Measurements from ENCODE around the gene GPR25.

The GPR25 gene

DNA sequence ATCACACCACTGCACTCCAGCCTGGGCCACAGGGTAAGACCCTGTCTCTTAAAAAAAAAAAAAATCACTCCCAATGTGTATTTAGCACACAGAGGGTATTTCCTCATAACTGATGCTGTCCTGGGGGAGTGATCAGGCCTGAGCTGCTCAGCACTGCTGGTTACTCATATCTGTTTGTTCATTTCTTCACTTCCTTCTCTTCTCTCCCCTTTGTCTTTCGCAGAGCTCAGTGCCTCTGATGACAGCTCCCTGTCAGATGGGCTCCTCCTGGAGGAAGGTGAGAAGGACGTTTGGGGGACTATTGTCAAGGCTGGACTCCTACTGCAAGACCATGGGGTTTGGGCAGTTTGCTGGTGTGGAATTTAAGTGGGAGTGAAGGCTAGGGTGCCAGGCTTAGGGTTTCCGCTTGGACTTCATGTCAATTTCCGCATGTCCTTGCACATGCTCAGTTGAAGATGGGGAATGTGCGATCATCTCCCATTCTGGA, 34.9 kb downstream of the GPR25 start:
- Histone ChIP-seq H2AFZ (ENCODE audit: low read length) (no peak overlapping the region), H3K9ac (ENCODE audit: low read length) (no peak overlapping the region), H3K36me3 (ENCODE audit: insufficient read depth, low read length) (no peaks in the 10 kb centered on the region), H3K4me3 (ENCODE audit: low read depth, low read length, poor library complexity, severe bottlenecking) (no peak overlapping the region), H3F3A (ENCODE audit: insufficient read depth, low read length) (no peaks in the 10 kb centered on the region), H3K27me3 (ENCODE audit: insufficient read depth, low read length) (no peaks in the 10 kb centered on the region; the same call in 1 of the 2 replicates), H3K4me1 (ENCODE audit: insufficient read depth, low read length, severe bottlenecking) (no peaks in the 10 kb centered on the region), H3K4me2 (ENCODE audit: low read length) (no peak overlapping the region), H3K27ac (ENCODE audit: low read depth, low read length, poor library complexity, severe bottlenecking) (no peak overlapping the region), H3K79me2 (ENCODE audit: insufficient read depth, low read length) (no peaks in the 10 kb centered on the region), H4K20me1 (ENCODE audit: insufficient read depth, low read length) (no peaks in the 10 kb centered on the region), H3K9me3 (ENCODE audit: low read length) (no peaks in the 10 kb centered on the region), H3K9me2 (ENCODE audit: low read depth, low read length) (no peaks in the 10 kb centered on the region)
- TF ChIP-seq, protein P1, sequence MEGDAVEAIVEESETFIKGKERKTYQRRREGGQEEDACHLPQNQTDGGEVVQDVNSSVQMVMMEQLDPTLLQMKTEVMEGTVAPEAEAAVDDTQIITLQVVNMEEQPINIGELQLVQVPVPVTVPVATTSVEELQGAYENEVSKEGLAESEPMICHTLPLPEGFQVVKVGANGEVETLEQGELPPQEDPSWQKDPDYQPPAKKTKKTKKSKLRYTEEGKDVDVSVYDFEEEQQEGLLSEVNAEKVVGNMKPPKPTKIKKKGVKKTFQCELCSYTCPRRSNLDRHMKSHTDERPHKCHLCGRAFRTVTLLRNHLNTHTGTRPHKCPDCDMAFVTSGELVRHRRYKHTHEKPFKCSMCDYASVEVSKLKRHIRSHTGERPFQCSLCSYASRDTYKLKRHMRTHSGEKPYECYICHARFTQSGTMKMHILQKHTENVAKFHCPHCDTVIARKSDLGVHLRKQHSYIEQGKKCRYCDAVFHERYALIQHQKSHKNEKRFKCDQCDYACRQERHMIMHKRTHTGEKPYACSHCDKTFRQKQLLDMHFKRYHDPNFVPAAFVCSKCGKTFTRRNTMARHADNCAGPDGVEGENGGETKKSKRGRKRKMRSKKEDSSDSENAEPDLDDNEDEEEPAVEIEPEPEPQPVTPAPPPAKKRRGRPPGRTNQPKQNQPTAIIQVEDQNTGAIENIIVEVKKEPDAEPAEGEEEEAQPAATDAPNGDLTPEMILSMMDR (IDR thresholded peaks at IDR 0.05; ENCODE audit: low read length) = no peak
- TF ChIP-seq EZH2 (IDR thresholded peaks at IDR 0.05; ENCODE audit: borderline replicate concordance, low read length) = no peak

DNA sequence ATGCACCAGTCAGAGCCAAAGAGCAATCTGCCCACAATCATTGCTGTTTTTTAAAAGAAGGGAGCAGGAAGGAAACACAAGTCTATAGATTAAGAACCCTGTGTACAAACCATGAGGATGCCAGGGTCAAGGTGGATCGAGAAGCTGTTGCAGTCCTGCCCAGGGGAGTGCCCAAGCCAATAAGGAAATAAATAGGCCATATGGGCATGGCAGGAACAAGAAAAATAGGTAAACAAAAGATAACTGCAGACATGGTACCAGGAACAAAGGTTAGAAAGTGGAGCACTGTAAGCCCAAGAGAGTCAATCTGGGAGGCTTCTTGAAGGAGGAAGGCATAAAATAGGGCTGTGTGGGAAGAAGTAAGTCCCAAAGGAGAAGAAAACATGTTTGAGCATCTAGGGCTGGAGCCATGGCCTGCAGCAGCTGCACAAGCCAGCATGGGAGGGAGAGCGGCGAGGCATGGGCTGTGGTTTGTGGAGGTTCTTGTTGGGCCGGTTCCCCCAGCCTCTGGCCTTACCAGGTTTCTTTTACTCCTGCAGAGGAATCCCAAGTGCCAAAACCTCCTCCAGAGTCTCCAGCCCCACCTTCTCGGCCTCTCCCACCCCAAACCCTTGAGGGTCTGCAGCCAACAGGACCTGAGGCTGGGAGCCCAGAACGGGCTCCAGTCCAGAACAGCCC, 35.5 kb downstream of the GPR25 start:
- no peaks in the 10 kb centered on the region for H3K9me3 ChIP-seq (ENCODE audit: low read length)
- TF ChIP-seq, protein P1 (IDR thresholded peaks at IDR 0.05; ENCODE audit: low read length) = no peak
- no peak for TF ChIP-seq EZH2 (IDR thresholded peaks at IDR 0.05; ENCODE audit: borderline replicate concordance, low read length)
- no peaks in the 10 kb centered on the region for H3K79me2 ChIP-seq (ENCODE audit: insufficient read depth, low read length)
- H3K4me1 ChIP-seq (ENCODE audit: insufficient read depth, low read length, severe bottlenecking) = no peaks in the 10 kb centered on the region
- no peaks in the 10 kb centered on the region for H4K20me1 ChIP-seq (ENCODE audit: insufficient read depth, low read length)
- H3K4me2 ChIP-seq (ENCODE audit: low read length) = no peak overlapping the region
- H3F3A ChIP-seq (ENCODE audit: insufficient read depth, low read length) = no peaks in the 10 kb centered on the region
- no peak overlapping the region for H3K4me3 ChIP-seq (ENCODE audit: low read depth, low read length, poor library complexity, severe bottlenecking)
- H3K9ac ChIP-seq (ENCODE audit: low read length) = no peak overlapping the region
- H3K9me2 ChIP-seq (ENCODE audit: low read depth, low read length) = no peaks in the 10 kb centered on the region
- H3K27me3 ChIP-seq (ENCODE audit: insufficient read depth, low read length) = no peaks in the 10 kb centered on the region; the same call in 1 of the 2 replicates
- no peak overlapping the region for H2AFZ ChIP-seq (ENCODE audit: low read length)
- H3K27ac ChIP-seq (ENCODE audit: low read depth, low read length, poor library complexity, severe bottlenecking) = no peak overlapping the region
- no peaks in the 10 kb centered on the region for H3K36me3 ChIP-seq (ENCODE audit: insufficient read depth, low read length)

DNA sequence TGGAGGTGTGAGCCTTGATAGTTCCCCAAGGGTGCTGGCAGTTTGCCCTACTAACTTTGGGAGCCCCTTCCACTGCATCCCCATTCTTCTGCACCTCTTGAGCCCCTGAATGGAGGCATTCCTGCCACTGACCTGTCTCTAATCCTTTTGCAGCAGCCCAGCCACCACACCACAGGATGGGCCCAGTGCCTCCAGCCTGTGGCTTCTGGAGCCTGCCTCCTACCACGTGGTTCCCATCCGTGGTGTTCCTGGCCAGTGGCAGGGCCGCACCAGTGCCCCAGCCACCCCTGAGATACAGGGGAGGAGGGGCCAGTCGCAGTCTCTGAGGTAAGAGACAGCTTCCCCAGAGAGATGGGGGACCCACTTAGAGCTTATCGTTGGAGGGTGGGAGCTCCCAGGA, 36.3 kb downstream of the GPR25 start:
- Histone ChIP-seq H3K4me3 (ENCODE audit: low read depth, low read length, poor library complexity, severe bottlenecking) (no peak overlapping the region), H3K9me3 (ENCODE audit: low read length) (no peaks in the 10 kb centered on the region), H3K4me2 (ENCODE audit: low read length) (no peak overlapping the region), H3K79me2 (ENCODE audit: insufficient read depth, low read length) (no peaks in the 10 kb centered on the region), H3K27ac (ENCODE audit: low read depth, low read length, poor library complexity, severe bottlenecking) (no peak overlapping the region), H3K4me1 (ENCODE audit: insufficient read depth, low read length, severe bottlenecking) (no peaks in the 10 kb centered on the region), H4K20me1 (ENCODE audit: insufficient read depth, low read length) (no peaks in the 10 kb centered on the region), H3K27me3 (ENCODE audit: insufficient read depth, low read length) (no peaks in the 10 kb centered on the region; the same call in 1 of the 2 replicates), H3K36me3 (ENCODE audit: insufficient read depth, low read length) (no peaks in the 10 kb centered on the region), H3K9ac (ENCODE audit: low read length) (no peak overlapping the region), H3K9me2 (ENCODE audit: low read depth, low read length) (no peaks in the 10 kb centered on the region), H2AFZ (ENCODE audit: low read length) (no peak overlapping the region), H3F3A (ENCODE audit: insufficient read depth, low read length) (no peaks in the 10 kb centered on the region)
- no peak for TF ChIP-seq EZH2 (IDR thresholded peaks at IDR 0.05; ENCODE audit: borderline replicate concordance, low read length)
- TF ChIP-seq, protein P1 (IDR thresholded peaks at IDR 0.05; ENCODE audit: low read length) = no peak

Data from OCI-LY1 (cell line).